HL-60 (cell line): ENCODE measurements around the gene F7.

Experiments
- DNase-seq, 2 experiments: peaks; one replicate each; pipeline ENCODE4 v3.0.0-alpha.2; 2010 to 2020; ENCODE audit warnings: low read depth in 1 of 2, low spot score in 1 of 2
- H3K27ac ChIP-seq: fragments of 250-450 bp; sonication (Bioruptor Pico); replicated peaks from 2 replicates; pipeline ENCODE4 v1.5.1; 2020; ENCODE audit warnings: mild to moderate bottlenecking, moderate library complexity
- H3K27me3 ChIP-seq: fragments of 250-450 bp; sonication (Bioruptor Pico); 2 replicates; pipeline ENCODE4 v1.5.1; 2021; ENCODE audit warnings: mild to moderate bottlenecking, moderate library complexity; ENCODE audit not compliant: insufficient read depth, poor library complexity, severe bottlenecking
- H3K4me3 ChIP-seq: replicated peaks from 2 replicates; pipeline ENCODE4 v1.5.1; 2011; ENCODE audit warnings: mild to moderate bottlenecking, control low read depth, low read length; ENCODE audit not compliant: insufficient read depth
- CTCF ChIP-seq: IDR thresholded peaks from one replicate; pipeline ENCODE4 v1.5.1; 2011; ENCODE audit warnings: low read length, control low read depth, inconsistent platforms; ENCODE audit not compliant: insufficient read depth
- GABPA ChIP-seq: IDR thresholded peaks from 2 replicates; pipeline ENCODE4 v1.6.1; 2012; ENCODE audit warnings: low read depth
- POLR2AphosphoS5 ChIP-seq: IDR thresholded peaks from 2 replicates; pipeline ENCODE4 v1.6.1; 2012; ENCODE audit warnings: low read depth
- REST ChIP-seq: IDR thresholded peaks from 2 replicates; pipeline ENCODE4 v1.6.1; 2012; ENCODE audit warnings: low read depth; ENCODE audit not compliant: insufficient replicate concordance
- SPI1 ChIP-seq: IDR thresholded peaks from 2 replicates; pipeline ENCODE4 v1.6.1; 2012; ENCODE audit warnings: low read depth, mild to moderate bottlenecking, borderline replicate concordance

The F7 gene

GRCh38 chr13:113094410-113094800 is 11.2 kb upstream of the F7 start:
- no peak for TF ChIP-seq CTCF
- no peak for TF ChIP-seq GABPA
- no peak for TF ChIP-seq REST
- TF ChIP-seq SPI1: no peak
- TF ChIP-seq POLR2AphosphoS5: no peak
- H3K4me3 ChIP-seq: no peak overlapping the region

GRCh38 chr13:113095146-113096051 is 10.2 kb upstream of the F7 start:
- Histone ChIP-seq H3K27ac (no peak overlapping the region), H3K4me3 (no peak overlapping the region), H3K27me3 (peaks cover 5% of the 10 kb centered on the region)
- TF ChIP-seq POLR2AphosphoS5: no peak
- TF ChIP-seq GABPA: no peak
- no peak for TF ChIP-seq CTCF
- TF ChIP-seq SPI1: no peak
- TF ChIP-seq REST: no peak
- DNase-seq: no peak

More at GRCh38 chr13:113094410-113094800, 11.2 kb upstream of the F7 start:
- H3K27me3 ChIP-seq: peaks cover 5% of the 10 kb centered on the region
- no peak overlapping the region for H3K27ac ChIP-seq
- no peak for DNase-seq

- Histone ChIP-seq H3K4me3 (no peak overlapping the region), H3K27ac (no peak overlapping the region), H3K27me3 (peaks cover 5% of the 10 kb centered on the region)
- no peak for TF ChIP-seq SPI1
- no peak for TF ChIP-seq GABPA
- TF ChIP-seq REST: no peak
- no peak for TF ChIP-seq CTCF
- DNase-seq: no peak
These were observed 9.4 kb upstream of the F7 start for GRCh38 chr13:113096052-113096744.
